ENCODE data around the gene ZFYVE28. TPM values are rescaled to one million over a fixed set of nuclear protein-coding genes. Genes with fewer than 3 reads are reported as not detected.

ZFYVE28 gene
- total RNA-seq, 3 donors from 2014 or later (not counting 1 experiment from before 2014, with no cell fraction given) = 85.4 to 107 (median 104) TPM

DNA sequence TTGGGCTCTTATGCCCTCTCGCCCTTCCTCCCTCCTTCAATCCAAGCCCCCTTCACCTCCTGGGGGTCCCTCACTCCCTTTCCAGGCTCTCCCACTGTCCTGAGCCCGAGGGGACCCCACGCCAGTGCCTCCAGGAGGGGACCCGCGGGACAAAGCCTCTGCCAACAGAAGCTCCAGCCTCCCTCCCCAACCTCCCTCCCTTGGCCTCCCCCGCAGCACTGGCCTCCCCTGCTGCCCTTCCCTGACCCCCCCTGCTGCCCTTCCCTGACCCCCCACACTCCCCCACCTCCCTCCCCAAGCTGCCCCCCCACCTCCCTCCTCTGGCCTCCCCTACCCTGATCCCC lies 85.5 kb downstream of the ZFYVE28 start:
- Histone ChIP-seq H3K9me3 (ENCODE audit: control insufficient read depth, insufficient read depth, low read length) (no peaks in the 10 kb centered on the region), H3K4me3 (ENCODE audit: low read length) (no peak overlapping the region), H3K27ac (ENCODE audit: low read length) (no peak overlapping the region), H3K27me3 (ENCODE audit: control insufficient read depth, insufficient read depth, low read length) (no peaks in the 10 kb centered on the region), H3K4me1 (ENCODE audit: control insufficient read depth, insufficient read depth, low read length) (peaks cover 28% of the 10 kb centered on the region), H3K36me3 (ENCODE audit: control insufficient read depth, insufficient read depth, low read length) (peaks cover 3% of the 10 kb centered on the region)
- ATAC-seq = no peak
- H3K4me1 Mint-ChIP-seq = peaks cover 6 to 8% of the 10 kb centered on the region in 2 donors
- 78% methylated on average over 6 of the region's 6 CpGs for WGBS (ENCODE audit: insufficient coverage)
- TF ChIP-seq, protein P1, sequence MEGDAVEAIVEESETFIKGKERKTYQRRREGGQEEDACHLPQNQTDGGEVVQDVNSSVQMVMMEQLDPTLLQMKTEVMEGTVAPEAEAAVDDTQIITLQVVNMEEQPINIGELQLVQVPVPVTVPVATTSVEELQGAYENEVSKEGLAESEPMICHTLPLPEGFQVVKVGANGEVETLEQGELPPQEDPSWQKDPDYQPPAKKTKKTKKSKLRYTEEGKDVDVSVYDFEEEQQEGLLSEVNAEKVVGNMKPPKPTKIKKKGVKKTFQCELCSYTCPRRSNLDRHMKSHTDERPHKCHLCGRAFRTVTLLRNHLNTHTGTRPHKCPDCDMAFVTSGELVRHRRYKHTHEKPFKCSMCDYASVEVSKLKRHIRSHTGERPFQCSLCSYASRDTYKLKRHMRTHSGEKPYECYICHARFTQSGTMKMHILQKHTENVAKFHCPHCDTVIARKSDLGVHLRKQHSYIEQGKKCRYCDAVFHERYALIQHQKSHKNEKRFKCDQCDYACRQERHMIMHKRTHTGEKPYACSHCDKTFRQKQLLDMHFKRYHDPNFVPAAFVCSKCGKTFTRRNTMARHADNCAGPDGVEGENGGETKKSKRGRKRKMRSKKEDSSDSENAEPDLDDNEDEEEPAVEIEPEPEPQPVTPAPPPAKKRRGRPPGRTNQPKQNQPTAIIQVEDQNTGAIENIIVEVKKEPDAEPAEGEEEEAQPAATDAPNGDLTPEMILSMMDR (IDR thresholded peaks at IDR 0.05) = no peak
- no peak for DNase-seq
- no peaks in the 10 kb centered on the region for H3K27me3 Mint-ChIP-seq (ENCODE audit: low read depth in 2 of 2)
- intact Hi-C loops (cut with micrococcal nuclease) = no loop called here
- H3K9me3 Mint-ChIP-seq = peaks cover 0 to 6% of the 10 kb centered on the region in 2 donors
- no peak overlapping the region for H3K27ac Mint-ChIP-seq
- H3K4me3 Mint-ChIP-seq = no peak overlapping the region
- peaks cover 19% of the 10 kb centered on the region for H3K36me3 Mint-ChIP-seq

DNA sequence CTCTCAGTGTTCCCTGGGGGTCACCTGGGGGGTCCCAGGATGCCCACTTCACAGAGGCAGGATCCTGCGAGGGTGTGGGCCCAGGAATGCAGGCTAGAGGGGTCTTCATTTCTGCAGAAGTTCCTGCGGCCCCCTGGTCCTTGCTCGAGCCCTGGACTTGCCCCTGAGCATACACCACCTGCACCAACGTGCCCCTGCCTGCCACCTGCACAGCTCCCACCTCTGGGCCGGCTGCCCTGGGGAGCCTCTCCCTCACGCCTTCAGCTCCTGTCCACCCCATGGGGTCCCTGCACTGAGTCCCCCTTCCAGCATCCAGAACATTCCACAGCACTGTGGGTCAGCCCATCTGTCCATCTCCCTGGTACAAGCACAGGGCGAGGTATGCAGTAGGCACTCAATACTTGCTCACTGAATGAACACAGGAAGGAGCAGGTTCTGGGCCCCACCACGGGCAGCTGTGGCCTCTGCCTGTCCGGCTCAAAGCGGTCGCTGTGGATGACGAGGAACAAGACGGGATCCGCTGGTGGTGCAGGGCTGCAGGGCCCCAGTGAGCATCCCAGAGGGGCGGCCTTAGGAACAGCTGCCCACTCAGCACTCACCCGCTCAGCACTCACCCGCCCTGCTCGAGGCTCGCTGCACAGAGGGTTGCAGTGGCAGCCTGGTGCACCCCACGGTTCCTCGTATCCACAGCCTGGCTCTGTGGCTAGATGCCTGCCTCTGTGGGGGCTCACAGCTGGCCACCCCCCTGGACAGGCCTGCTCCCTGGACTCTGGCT lies 86.1 kb downstream of the ZFYVE28 start:
- TF ChIP-seq, protein P1 (IDR thresholded peaks at IDR 0.05) = no peak
- no peak overlapping the region for H3K27ac ChIP-seq (ENCODE audit: low read length)
- no peak for ATAC-seq
- no peak overlapping the region for H3K4me3 Mint-ChIP-seq
- no peak overlapping the region for H3K4me3 ChIP-seq (ENCODE audit: low read length)
- H3K9me3 Mint-ChIP-seq = peaks cover 2 to 9% of the 10 kb centered on the region in 2 donors
- no peaks in the 10 kb centered on the region for H3K27me3 ChIP-seq (ENCODE audit: control insufficient read depth, insufficient read depth, low read length)
- intact Hi-C loops (cut with micrococcal nuclease) = no loop called here
- no peak for DNase-seq
- H3K4me1 Mint-ChIP-seq = peaks cover 6 to 8% of the 10 kb centered on the region in 2 donors
- no peaks in the 10 kb centered on the region for H3K27me3 Mint-ChIP-seq (ENCODE audit: low read depth in 2 of 2)
- H3K4me1 ChIP-seq (ENCODE audit: control insufficient read depth, insufficient read depth, low read length) = peaks cover 28% of the 10 kb centered on the region
- H3K27ac Mint-ChIP-seq = no peak overlapping the region
- H3K36me3 ChIP-seq (ENCODE audit: control insufficient read depth, insufficient read depth, low read length) = peaks cover 3% of the 10 kb centered on the region
- H3K9me3 ChIP-seq (ENCODE audit: control insufficient read depth, insufficient read depth, low read length) = no peaks in the 10 kb centered on the region
- H3K36me3 Mint-ChIP-seq = peaks cover 25% of the 10 kb centered on the region
- 88% methylated on average over 21 of the region's 21 CpGs for WGBS (ENCODE audit: insufficient coverage)

DNA sequence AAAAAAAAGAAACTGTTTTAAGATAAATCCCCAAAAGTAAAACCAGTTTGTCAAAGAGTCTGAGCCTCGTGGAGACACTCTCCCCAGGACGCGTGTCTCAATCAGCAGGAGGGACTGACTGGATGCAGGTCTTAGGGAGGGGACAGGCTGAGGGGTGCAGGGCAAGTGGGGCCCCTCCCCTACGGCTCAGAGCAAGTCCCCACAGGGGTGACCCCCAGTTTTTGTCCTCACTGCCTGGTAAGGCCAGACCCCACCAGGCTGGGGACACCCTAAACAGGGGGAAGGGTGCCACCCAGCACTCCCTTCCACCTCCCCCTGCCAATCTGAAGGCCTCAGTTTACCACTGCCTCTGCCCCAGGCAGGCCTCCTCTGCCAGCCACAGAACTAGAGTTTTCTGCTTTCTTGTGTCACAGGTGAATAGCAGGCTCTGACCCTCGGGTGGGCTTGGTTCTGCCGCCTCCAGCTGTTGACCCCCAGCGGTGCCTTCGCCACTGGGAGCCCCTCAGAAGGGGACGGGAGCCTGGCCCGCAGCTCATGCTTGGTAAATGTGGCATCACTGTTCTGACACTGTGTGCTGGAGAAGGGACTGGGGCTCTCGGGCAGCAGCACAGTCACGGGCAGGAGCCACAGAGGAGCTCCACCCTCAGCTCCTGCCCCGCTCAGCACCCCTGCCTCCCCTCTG lies 86.8 kb downstream of the ZFYVE28 start:
- Histone ChIP-seq H3K4me1 (ENCODE audit: control insufficient read depth, insufficient read depth, low read length) (peaks cover 28% of the 10 kb centered on the region), H3K36me3 (ENCODE audit: control insufficient read depth, insufficient read depth, low read length) (peaks cover 3% of the 10 kb centered on the region), H3K27ac (ENCODE audit: low read length) (no peak overlapping the region), H3K27me3 (ENCODE audit: control insufficient read depth, insufficient read depth, low read length) (no peaks in the 10 kb centered on the region), H3K9me3 (ENCODE audit: control insufficient read depth, insufficient read depth, low read length) (no peaks in the 10 kb centered on the region), H3K4me3 (ENCODE audit: low read length) (no peak overlapping the region)
- 92% methylated on average over 13 of the region's 13 CpGs for WGBS (ENCODE audit: insufficient coverage)
- Mint-ChIP-seq H3K4me3 (no peak overlapping the region), H3K9me3 (peaks cover 2 to 10% of the 10 kb centered on the region in 2 donors), H3K27ac (no peak overlapping the region), H3K27me3 (ENCODE audit: low read depth in 2 of 2) (no peaks in the 10 kb centered on the region), H3K36me3 (peaks cover 27% of the 10 kb centered on the region), H3K4me1 (peaks cover 6 to 8% of the 10 kb centered on the region in 2 donors)
- DNase-seq (no peak), ATAC-seq (no peak)
- TF ChIP-seq, protein P1 (IDR thresholded peaks at IDR 0.05) = no peak
- intact Hi-C loops (cut with micrococcal nuclease) = no loop called here

All from natural killer cell (primary cell).